HEK293 (cell line): ENCODE measurements around the gene TRMT44.

Experiments used
- CTCF ChIP-seq: fragments of 450-650 bp; formaldehyde crosslinking; IDR thresholded peaks from 2 replicates; pipeline ENCODE4 v1.5.1; 2016; ENCODE audit warnings: missing biosample characterization, missing genetic modification characterization
- YY1 ChIP-seq: fragments of 450-650 bp; formaldehyde crosslinking; IDR thresholded peaks from 2 replicates; pipeline ENCODE4 v1.5.1; 2018; ENCODE audit warnings: missing biosample characterization, missing genetic modification characterization
- ZNF404 ChIP-seq: fragments of 450-650 bp; formaldehyde crosslinking; IDR thresholded peaks from 2 replicates; pipeline ENCODE4 v1.5.1; 2017; ENCODE audit warnings: missing biosample characterization, missing genetic modification characterization
- ZNF501 ChIP-seq: fragments of 450-650 bp; formaldehyde crosslinking; IDR thresholded peaks from 2 replicates; pipeline ENCODE4 v1.5.1; 2016; ENCODE audit warnings: missing biosample characterization, missing genetic modification characterization
- ZNF776 ChIP-seq: fragments of 450-650 bp; formaldehyde crosslinking; IDR thresholded peaks from 2 replicates; pipeline ENCODE4 v1.5.0; 2017; ENCODE audit warnings: missing biosample characterization, missing genetic modification characterization, borderline replicate concordance
- ZNF785 ChIP-seq: fragments of 450-650 bp; formaldehyde crosslinking; IDR thresholded peaks from 2 replicates; pipeline ENCODE4 v1.5.1; 2016; ENCODE audit warnings: missing biosample characterization, missing genetic modification characterization

- TF ChIP-seq YY1, result no peak
- TF ChIP-seq ZNF501 (tag by site-specific recombination), result no peak
- TF ChIP-seq CTCF (tag by site-specific recombination), result no peak
- TF ChIP-seq ZNF776 (tag by site-specific recombination), result no peak
- no peak for TF ChIP-seq ZNF785 (tag by site-specific recombination)
- TF ChIP-seq ZNF404 (tag by site-specific recombination), result no peak
Observed at GRCh38 chr4:8502371-8502770, 61.8 kb downstream of the TRMT44 start.
